Measurements from ENCODE around the gene KRT6A.

KRT6A gene

DNA sequence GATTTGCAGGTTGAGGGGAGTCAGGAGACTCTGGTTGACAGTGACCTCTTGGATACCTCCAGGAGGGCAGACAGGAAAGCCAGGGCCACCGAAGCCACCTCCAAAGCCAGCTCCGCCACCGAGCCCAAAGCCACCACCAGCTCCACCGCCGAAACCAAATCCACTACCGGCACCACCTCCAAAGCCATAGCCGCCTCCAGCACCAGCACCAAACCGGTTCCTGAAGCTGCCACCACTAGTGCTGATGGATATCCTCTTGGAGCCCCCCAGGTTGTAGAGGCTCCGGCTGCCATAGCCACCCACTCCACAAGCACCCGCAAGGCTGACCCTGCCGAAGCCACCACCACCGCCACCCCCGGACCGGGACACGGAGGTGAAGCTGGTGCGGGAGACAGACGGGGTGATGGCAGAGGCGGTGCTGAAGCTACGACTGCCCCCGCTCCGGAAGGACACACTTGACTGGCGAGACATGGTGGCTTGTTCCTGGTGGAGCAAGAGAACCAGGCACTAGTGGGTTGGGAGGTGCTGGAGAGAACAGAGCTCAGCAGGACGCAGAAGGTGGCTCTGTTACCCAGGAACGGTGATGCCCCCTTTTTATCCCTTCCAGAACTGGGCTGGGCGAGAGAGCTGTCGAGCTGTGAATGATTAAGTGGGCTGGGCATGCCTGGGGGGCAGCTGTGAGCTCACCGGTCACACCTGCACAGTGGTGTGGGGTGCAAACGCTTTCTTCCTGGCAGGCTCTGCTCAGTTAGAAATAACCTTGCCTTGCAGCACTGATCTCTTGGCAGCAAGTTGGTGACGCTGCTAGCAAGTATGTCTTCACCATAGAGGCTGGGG lies 27.0 kb upstream of the KRT6A start, which contains the start of gene KRT5:
TSS of gene KRT5 (minus strand) at position 569 of the 837 bp plus-strand sequence. CDS start at position 471, 98 bp downstream.
- H3K27ac ChIP-seq = no peak within 1 kb of the TSS
- TF ChIP-seq ZFX (IDR thresholded peaks at IDR 0.05) = no peak
- TF ChIP-seq, protein P1, sequence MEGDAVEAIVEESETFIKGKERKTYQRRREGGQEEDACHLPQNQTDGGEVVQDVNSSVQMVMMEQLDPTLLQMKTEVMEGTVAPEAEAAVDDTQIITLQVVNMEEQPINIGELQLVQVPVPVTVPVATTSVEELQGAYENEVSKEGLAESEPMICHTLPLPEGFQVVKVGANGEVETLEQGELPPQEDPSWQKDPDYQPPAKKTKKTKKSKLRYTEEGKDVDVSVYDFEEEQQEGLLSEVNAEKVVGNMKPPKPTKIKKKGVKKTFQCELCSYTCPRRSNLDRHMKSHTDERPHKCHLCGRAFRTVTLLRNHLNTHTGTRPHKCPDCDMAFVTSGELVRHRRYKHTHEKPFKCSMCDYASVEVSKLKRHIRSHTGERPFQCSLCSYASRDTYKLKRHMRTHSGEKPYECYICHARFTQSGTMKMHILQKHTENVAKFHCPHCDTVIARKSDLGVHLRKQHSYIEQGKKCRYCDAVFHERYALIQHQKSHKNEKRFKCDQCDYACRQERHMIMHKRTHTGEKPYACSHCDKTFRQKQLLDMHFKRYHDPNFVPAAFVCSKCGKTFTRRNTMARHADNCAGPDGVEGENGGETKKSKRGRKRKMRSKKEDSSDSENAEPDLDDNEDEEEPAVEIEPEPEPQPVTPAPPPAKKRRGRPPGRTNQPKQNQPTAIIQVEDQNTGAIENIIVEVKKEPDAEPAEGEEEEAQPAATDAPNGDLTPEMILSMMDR (conservative IDR thresholded peaks at IDR 0.05) = no peak

DNA sequence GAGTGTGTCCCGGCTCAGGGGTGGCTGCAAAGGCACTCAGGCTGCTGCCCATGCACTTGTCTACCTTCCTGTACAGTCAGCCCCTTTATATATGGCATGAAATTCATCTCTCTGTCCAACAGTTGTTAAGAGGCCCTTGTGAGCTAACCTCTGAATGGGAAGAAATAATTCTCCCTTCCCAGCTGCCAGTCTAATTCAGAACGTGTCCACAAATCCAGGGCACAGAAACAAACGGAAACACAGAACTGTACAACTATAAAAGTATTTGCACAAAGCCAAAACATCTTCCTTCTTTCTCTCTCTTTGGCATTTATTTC lies 26.3 kb upstream of the KRT6A start:
- H3K27ac ChIP-seq = no peak overlapping the region
- TF ChIP-seq, protein P1 (conservative IDR thresholded peaks at IDR 0.05) = no peak
- no peak for TF ChIP-seq ZFX (IDR thresholded peaks at IDR 0.05)

DNA sequence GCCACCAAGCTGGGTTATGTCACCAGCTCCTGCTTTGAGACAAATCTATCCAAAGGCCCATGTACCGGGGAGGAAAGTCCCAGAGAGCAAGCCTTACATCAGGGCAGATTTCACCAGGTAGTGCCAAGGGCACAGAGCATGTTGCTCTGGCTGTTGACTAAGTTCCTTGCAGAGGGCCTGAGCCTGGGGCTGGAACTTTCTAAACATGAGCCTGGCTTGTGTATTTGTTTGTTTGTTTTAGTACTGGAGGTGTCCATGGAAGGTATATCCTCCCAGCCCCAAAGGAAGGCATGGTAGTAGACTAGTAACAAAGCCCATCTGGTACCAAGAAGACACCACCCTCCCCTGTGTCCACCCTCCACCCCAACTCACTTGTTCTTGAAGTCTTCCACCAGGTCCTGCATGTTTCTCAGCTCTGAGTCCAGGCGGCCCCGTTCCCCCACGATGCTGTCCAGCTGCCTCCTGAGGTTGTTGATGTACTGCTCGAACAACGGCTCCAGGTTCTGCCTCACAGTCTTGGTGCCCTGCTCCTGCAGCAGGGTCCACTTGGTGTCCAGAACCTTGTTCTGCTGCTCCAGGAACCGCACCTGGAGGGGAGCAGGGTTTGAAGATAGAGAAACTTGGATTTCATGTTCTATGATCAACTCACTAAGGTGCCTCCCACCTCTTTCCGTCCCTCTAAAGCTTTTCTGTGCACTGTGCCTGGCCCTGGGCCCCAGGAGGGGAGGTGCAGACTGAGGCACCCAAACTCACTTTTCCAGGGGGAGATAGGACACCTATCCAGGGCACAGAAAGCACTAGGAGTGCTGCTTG lies 25.7 kb upstream of the KRT6A start:
- no peak overlapping the region for H3K27ac ChIP-seq
- TF ChIP-seq, protein P1 (conservative IDR thresholded peaks at IDR 0.05) = no peak
- TF ChIP-seq ZFX (IDR thresholded peaks at IDR 0.05) = no peak

DNA sequence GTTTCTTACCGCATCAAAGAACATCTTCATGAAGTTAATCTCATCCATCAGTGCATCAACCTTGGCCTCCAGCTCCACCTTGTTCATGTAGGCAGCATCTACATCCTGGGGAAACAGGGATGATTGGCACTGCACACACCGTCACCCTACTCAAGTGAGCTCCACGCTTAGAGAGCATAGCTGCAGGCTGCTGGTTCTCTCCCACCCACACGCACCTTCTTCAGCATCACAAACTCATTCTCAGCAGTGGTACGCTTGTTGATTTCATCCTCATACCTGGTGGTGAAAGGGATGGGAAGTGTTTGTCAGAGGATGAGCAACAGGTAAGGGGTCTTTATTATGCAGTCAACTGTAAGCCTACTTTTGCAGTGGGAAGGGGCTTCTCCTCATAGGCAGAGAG lies 24.8 kb upstream of the KRT6A start:
- TF ChIP-seq, protein P1 (conservative IDR thresholded peaks at IDR 0.05) = no peak
- no peak for TF ChIP-seq ZFX (IDR thresholded peaks at IDR 0.05)
- H3K27ac ChIP-seq = no peak overlapping the region

DNA sequence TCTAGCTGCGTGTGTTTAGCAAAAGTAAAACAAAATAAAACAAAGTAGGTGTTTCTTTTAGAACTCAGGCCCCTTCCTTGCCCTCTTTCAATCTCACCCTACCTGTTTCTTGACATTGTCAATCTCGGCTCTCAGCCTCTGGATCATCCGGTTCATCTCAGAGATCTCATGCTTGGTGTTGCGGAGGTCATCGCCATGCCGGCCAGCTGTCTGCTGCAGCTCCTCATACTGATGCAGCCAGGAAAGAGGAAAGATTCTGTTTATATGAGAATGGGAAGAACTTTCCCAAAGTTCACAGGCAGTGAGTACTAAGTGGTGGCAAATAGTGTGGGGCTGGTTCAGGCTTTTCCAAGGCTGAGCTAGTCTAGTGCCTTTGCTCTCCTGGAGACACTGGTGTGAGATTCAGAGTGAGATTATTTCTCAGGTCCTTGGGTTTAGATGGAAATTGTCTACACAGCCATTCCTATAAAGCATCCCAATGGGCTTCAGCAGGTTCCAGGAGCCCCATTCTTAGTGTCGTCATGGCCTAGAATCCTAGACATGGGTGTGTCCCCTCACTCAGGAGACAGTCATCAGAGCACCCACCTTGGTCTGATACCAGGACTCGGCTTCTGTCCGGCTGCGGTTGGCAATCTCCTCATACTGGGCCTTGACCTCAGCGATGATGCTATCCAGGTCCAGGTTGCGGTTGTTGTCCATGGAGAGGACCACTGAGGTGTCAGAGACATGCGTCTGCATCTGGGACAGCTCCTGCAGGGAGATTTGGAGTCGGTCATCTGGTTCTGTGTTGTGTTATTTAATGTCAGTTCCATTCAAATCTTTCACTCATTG lies 24.2 kb upstream of the KRT6A start:
- no peak overlapping the region for H3K27ac ChIP-seq
- TF ChIP-seq ZFX (IDR thresholded peaks at IDR 0.05) = no peak
- TF ChIP-seq, protein P1 (conservative IDR thresholded peaks at IDR 0.05) = no peak

DNA sequence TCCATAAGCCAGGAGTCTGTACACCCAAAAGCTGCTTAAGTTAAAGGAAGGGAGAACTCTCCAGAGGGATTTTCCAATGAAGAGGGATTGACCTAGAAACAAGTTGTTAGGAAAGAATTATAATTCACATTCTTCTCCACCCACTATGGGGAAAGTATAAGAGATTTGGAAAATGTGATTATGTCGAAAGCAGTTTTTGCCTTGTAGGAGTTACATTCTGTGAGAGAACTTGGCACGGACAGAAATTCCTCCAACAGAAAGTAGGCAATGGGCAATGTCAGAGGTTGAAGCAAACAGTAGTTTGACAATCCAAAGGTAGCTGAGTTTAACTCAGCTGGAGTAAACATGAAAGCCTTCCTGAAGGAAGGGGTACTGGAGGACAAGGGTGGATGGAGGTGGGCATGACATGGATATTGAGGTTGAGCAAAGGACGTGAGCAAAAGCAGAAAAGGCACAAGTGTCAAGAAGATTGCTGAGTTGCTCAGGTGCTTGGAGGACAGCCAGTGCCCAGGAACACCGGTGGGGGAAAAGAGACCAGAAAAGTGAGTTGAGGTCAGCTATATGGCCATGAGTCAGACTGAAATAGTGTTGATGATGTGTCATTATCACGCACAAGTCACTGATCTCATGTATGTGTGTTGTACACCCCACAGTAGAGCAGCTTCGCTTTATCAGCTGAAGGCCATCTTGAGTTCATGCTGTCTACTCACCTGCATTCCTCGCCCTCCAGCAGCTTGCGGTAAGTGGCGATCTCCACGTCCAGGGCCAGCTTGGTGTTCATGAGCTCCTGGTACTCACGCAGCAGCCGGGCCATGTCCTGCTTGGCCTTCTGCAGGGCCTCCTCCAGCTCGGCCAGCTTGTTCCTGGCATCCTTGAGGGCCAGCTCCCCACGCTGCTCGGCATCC lies 23.1 kb upstream of the KRT6A start:
- no peak overlapping the region for H3K27ac ChIP-seq
- no peak for TF ChIP-seq ZFX (IDR thresholded peaks at IDR 0.05)
- TF ChIP-seq, protein P1 (conservative IDR thresholded peaks at IDR 0.05) = no peak
